HEK293 (cell line): ENCODE measurements around the gene TDRD10.
A peak's percentile ranks its signal among the peaks of the same experiment; 100 is the strongest.

ENCODE experiments used
- CTCF ChIA-PET: fragments of 350-600 bp; formaldehyde crosslinking; extraction: SDS; loops from one replicate; lab custom pipeline; 2021; ENCODE audit warnings: antibody characterized with exemption; lab: Yijun Ruan, JAX
- POLR2A ChIA-PET: fragments of 300-600 bp; formaldehyde crosslinking; extraction: SDS; loops from one replicate; lab custom pipeline; 2020; ENCODE audit warnings: antibody characterized with exemption, inconsistent platforms; lab: Yijun Ruan, JAX
- H3K27ac ChIP-seq: fragments of 200-500 bp; sonication (Bioruptor generic); 2 replicates; pipeline ENCODE4 v1.5.1; 2014; ENCODE audit warnings: low read depth, low read length, control low read depth, inconsistent platforms; ENCODE audit errors: extremely low read depth
- H3K36me3 ChIP-seq, 2 experiments: fragments of 200-500 bp in 1 of 2; sonication (Bioruptor generic) in 1 of 2; 1 replicate in 1 of 2; 2 replicates in 1 of 2; pipeline ENCODE4 v1.5.1; 2014 to 2017; ENCODE audit warnings: inconsistent platforms in 2 of 2, low read length in 2 of 2; ENCODE audit not compliant: control insufficient read depth in 2 of 2, insufficient read depth in 1 of 2
- H3K4me1 ChIP-seq: fragments of 200-500 bp; sonication (Bioruptor generic); 2 replicates; pipeline ENCODE4 v1.5.1; 2014; ENCODE audit warnings: mild to moderate bottlenecking, low read length, inconsistent platforms; ENCODE audit not compliant: control insufficient read depth, insufficient read depth
- H3K4me3 ChIP-seq: 2 replicates; pipeline ENCODE4 v1.5.1; 2011; ENCODE audit warnings: low read depth, mild to moderate bottlenecking, control low read depth, low read length, moderate library complexity
- H3K9me3 ChIP-seq: fragments of 200-500 bp; sonication (Bioruptor generic); 2 replicates; pipeline ENCODE4 v1.5.1; 2014; ENCODE audit warnings: low read depth, low read length, inconsistent platforms; ENCODE audit not compliant: control insufficient read depth, insufficient read depth
- EGR2 ChIP-seq: fragments of 450-650 bp; formaldehyde crosslinking; IDR thresholded peaks from 2 replicates; pipeline ENCODE4 v1.5.1; 2016; ENCODE audit warnings: low read depth, missing biosample characterization, missing genetic modification characterization
- GLI4 ChIP-seq: fragments of 450-650 bp; formaldehyde crosslinking; IDR thresholded peaks from 2 replicates; pipeline ENCODE4 v1.5.1; 2016; ENCODE audit warnings: missing biosample characterization, missing genetic modification characterization
- GLIS1 ChIP-seq: fragments of 450-650 bp; formaldehyde crosslinking; IDR thresholded peaks from 2 replicates; pipeline ENCODE4 v1.5.1; 2016; ENCODE audit warnings: missing biosample characterization, missing genetic modification characterization
- GLIS2 ChIP-seq: fragments of 450-650 bp; formaldehyde crosslinking; IDR thresholded peaks from 2 replicates; pipeline ENCODE4 v1.5.1; 2016; ENCODE audit warnings: missing biosample characterization, missing genetic modification characterization
- HOXA7 ChIP-seq: sonication (generic); formaldehyde crosslinking; IDR thresholded peaks from 2 replicates; pipeline ENCODE4 v1.8.1; 2022; ENCODE audit warnings: missing genetic modification reagents, borderline replicate concordance
- KLF17 ChIP-seq: fragments of 450-650 bp; formaldehyde crosslinking; IDR thresholded peaks from 2 replicates; pipeline ENCODE4 v1.5.1; 2016; ENCODE audit warnings: missing biosample characterization, missing genetic modification characterization
- MYNN ChIP-seq: fragments of 450-650 bp; formaldehyde crosslinking; IDR thresholded peaks from 2 replicates; pipeline ENCODE4 v1.5.1; 2016; ENCODE audit warnings: missing biosample characterization, missing genetic modification characterization, borderline replicate concordance
- PRDM6 ChIP-seq: fragments of 450-650 bp; formaldehyde crosslinking; IDR thresholded peaks from 2 replicates; pipeline ENCODE4 v1.5.1; 2017; ENCODE audit warnings: missing biosample characterization, missing genetic modification characterization
- WT1 ChIP-seq: fragments of 450-650 bp; formaldehyde crosslinking; IDR thresholded peaks from 2 replicates; pipeline ENCODE4 v1.5.1; 2016; ENCODE audit warnings: missing biosample characterization, missing genetic modification characterization
- ZFHX2 ChIP-seq: fragments of 450-650 bp; formaldehyde crosslinking; conservative IDR thresholded peaks from 2 replicates; pipeline ENCODE4 v1.5.1; 2016; ENCODE audit warnings: missing biosample characterization, missing genetic modification characterization
- ZFP3 ChIP-seq: fragments of 450-650 bp; formaldehyde crosslinking; IDR thresholded peaks from 2 replicates; pipeline ENCODE4 v1.5.1; 2016; ENCODE audit warnings: low read depth, missing biosample characterization, missing genetic modification characterization
- ZNF221 ChIP-seq: fragments of 450-650 bp; formaldehyde crosslinking; IDR thresholded peaks from 2 replicates; pipeline ENCODE4 v1.5.1; 2017; ENCODE audit warnings: missing biosample characterization, missing genetic modification characterization, borderline replicate concordance
- ZNF280C ChIP-seq: fragments of 450-650 bp; formaldehyde crosslinking; IDR thresholded peaks from 2 replicates; pipeline ENCODE4 v1.5.1; 2016; ENCODE audit warnings: missing biosample characterization, missing genetic modification characterization
- ZNF292 ChIP-seq: fragments of 450-650 bp; formaldehyde crosslinking; IDR thresholded peaks from 2 replicates; pipeline ENCODE4 v1.5.1; 2016; ENCODE audit warnings: low read depth, missing biosample characterization, missing genetic modification characterization, borderline replicate concordance
- ZNF302 ChIP-seq: fragments of 450-650 bp; formaldehyde crosslinking; IDR thresholded peaks from 2 replicates; pipeline ENCODE4 v1.5.1; 2016; ENCODE audit warnings: missing biosample characterization, missing genetic modification characterization, low read depth
- ZNF398 ChIP-seq: fragments of 450-650 bp; formaldehyde crosslinking; IDR thresholded peaks from 2 replicates; pipeline ENCODE4 v1.5.1; 2017; ENCODE audit warnings: missing biosample characterization, missing genetic modification characterization
- ZNF416 ChIP-seq: fragments of 450-650 bp; formaldehyde crosslinking; IDR thresholded peaks from 2 replicates; pipeline ENCODE4 v1.5.1; 2016; ENCODE audit warnings: missing biosample characterization, missing genetic modification characterization
- ZNF423 ChIP-seq: fragments of 450-650 bp; formaldehyde crosslinking; IDR thresholded peaks from 2 replicates; pipeline ENCODE4 v1.5.1; 2016; ENCODE audit warnings: missing biosample characterization, missing genetic modification characterization
- ZNF48 ChIP-seq: fragments of 450-650 bp; formaldehyde crosslinking; IDR thresholded peaks from 2 replicates; pipeline ENCODE4 v1.5.1; 2016; ENCODE audit warnings: missing biosample characterization, missing genetic modification characterization
- ZNF488 ChIP-seq: fragments of 450-650 bp; formaldehyde crosslinking; IDR thresholded peaks from 2 replicates; pipeline ENCODE4 v1.5.1; 2016; ENCODE audit warnings: missing biosample characterization, missing genetic modification characterization
- ZNF518A ChIP-seq: fragments of 450-650 bp; formaldehyde crosslinking; conservative IDR thresholded peaks from 2 replicates; pipeline ENCODE4 v1.5.1; 2016; ENCODE audit warnings: low read depth, missing biosample characterization, missing genetic modification characterization
- ZNF623 ChIP-seq: fragments of 450-650 bp; formaldehyde crosslinking; IDR thresholded peaks from 2 replicates; pipeline ENCODE4 v1.5.1; 2016; ENCODE audit warnings: missing biosample characterization, missing genetic modification characterization
- ZNF843 ChIP-seq: fragments of 450-650 bp; formaldehyde crosslinking; IDR thresholded peaks from 2 replicates; pipeline ENCODE4 v1.5.1; 2016; ENCODE audit warnings: missing biosample characterization, missing genetic modification characterization

The TDRD10 gene

GRCh38 chr1:154471304-154471703, 30.7 kb upstream of the TDRD10 start:
- no peak overlapping the region for H3K4me3 ChIP-seq
- ChIA-PET POLR2A (interaction anchor here (0.6 kb wide), 1 partner anchor 224 kb away, joined by 3 read pairs; no protein-coding TSS in a partner anchor), CTCF (interaction anchor here (1.1 kb wide), 1 partner anchor 75 kb away, joined by 4 read pairs; no protein-coding TSS in a partner anchor)
- H3K4me1 ChIP-seq = no peaks in the 10 kb centered on the region
- no peaks in the 10 kb centered on the region for H3K36me3 ChIP-seq
- H3K27ac ChIP-seq = no peak overlapping the region
- no peak for TF ChIP-seq PRDM6 (tag by site-specific recombination)
- no peak for TF ChIP-seq ZNF221
- no peak for TF ChIP-seq ZNF48
- TF ChIP-seq ZNF843 (tag by site-specific recombination) = no peak
- TF ChIP-seq HOXA7 (CRISPR knock-in tag) = no peak
- no peak for TF ChIP-seq ZNF302
- TF ChIP-seq ZNF416 (tag by site-specific recombination) = no peak
- no peak for TF ChIP-seq ZNF280C (tag by site-specific recombination)
- no peak for TF ChIP-seq ZNF488 (tag by site-specific recombination)
- no peak for TF ChIP-seq MYNN
- TF ChIP-seq ZFP3 (tag by site-specific recombination) = no peak
- H3K9me3 ChIP-seq = no peaks in the 10 kb centered on the region

GRCh38 chr1:154474802-154475201, 27.2 kb upstream of the TDRD10 start:
- no peaks in the 10 kb centered on the region for H3K36me3 ChIP-seq
- H3K27ac ChIP-seq = no peak overlapping the region
- no peak overlapping the region for H3K4me3 ChIP-seq
- CTCF ChIA-PET = interaction anchor here (0.5 to 11.0 kb wide), 3 partner anchors 73 to 470 kb away, joined by 3 to 205 read pairs (median 4); no protein-coding TSS in a partner anchor
- H3K9me3 ChIP-seq = no peaks in the 10 kb centered on the region
- POLR2A ChIA-PET = no interaction called here
- H3K4me1 ChIP-seq = no peaks in the 10 kb centered on the region
- peak; percentile 72 for TF ChIP-seq KLF17 (tag by site-specific recombination)
- TF ChIP-seq GLI4 (tag by site-specific recombination) = no peak
- peak; percentile 43; the same call in 1 of the 2 replicates for TF ChIP-seq WT1
- TF ChIP-seq EGR2 (tag by site-specific recombination) = peak; percentile 97
- 0 out of 2 replicates have a peak, but pooled peaks have one; percentile 21 for TF ChIP-seq GLIS1 (tag by site-specific recombination)
- 0 out of 2 replicates have a peak, but pooled peaks have one; percentile 41 for TF ChIP-seq ZNF398 (tag by site-specific recombination)
- peak; percentile 96 for TF ChIP-seq ZFHX2 (tag by site-specific recombination)
- no peak for TF ChIP-seq ZNF623 (tag by site-specific recombination)
- TF ChIP-seq ZNF292 (tag by site-specific recombination) = no peak
- TF ChIP-seq GLIS2 (tag by site-specific recombination) = 0 out of 2 replicates have a peak, but pooled peaks have one; percentile 14
- no peak for TF ChIP-seq ZNF518A (tag by site-specific recombination)
- no peak for TF ChIP-seq ZNF423
- TF ChIP-seq, all 188 proteins: peak for 7
